GM12873 (cell line): ENCODE data around the gene STK33.

ENCODE experiments used
- CTCF ChIP-seq: IDR thresholded peaks from 2 replicates; pipeline ENCODE4 v1.5.1; 2012; ENCODE audit warnings: low read depth, mild to moderate bottlenecking, moderate library complexity, low read length, control low read depth; ENCODE audit not compliant: insufficient read depth; ENCODE audit errors: missing control alignments

STK33 gene

GRCh38 chr11:8415195-8415594 lies 178.8 kb downstream of the STK33 start:
- no peak for TF ChIP-seq CTCF

- TF ChIP-seq CTCF = no peak
Observed at GRCh38 chr11:8408151-8408941, 185.7 kb downstream of the STK33 start.

- TF ChIP-seq CTCF = no peak
Observed at GRCh38 chr11:8403310-8403709, 190.7 kb downstream of the STK33 start.

- no peak for TF ChIP-seq CTCF
Observed at GRCh38 chr11:8392886-8393285, 201.1 kb downstream of the STK33 start.

- no peak for TF ChIP-seq CTCF
Observed at GRCh38 chr11:8392166-8392565, 201.9 kb downstream of the STK33 start.

- TF ChIP-seq CTCF = no peak
Observed at GRCh38 chr11:8390851-8391612, 203.0 kb downstream of the STK33 start.
